HFF-Myc (cell line): Measurements from ENCODE around the gene CRELD2.

Source experiments
- DNase-seq: peaks from one replicate; pipeline ENCODE4 v3.0.0-alpha.2; 2011; ENCODE audit warnings: low read depth; ENCODE audit errors: extremely low read depth
- H3K4me3 ChIP-seq: replicated peaks from 2 replicates; pipeline ENCODE4 v1.5.1; 2011; ENCODE audit warnings: low read depth, mild to moderate bottlenecking, control low read depth, low read length
- CTCF ChIP-seq: IDR thresholded peaks from 2 replicates; pipeline ENCODE4 v1.5.1; 2012; ENCODE audit warnings: mild to moderate bottlenecking, low read depth, low read length, control low read depth; ENCODE audit errors: missing control alignments

CRELD2 gene

GRCh38 chr22:49962751-49963646, 44.6 kb downstream of the CRELD2 start:
- DNase-seq = no peak
- no peak for TF ChIP-seq CTCF
- H3K4me3 ChIP-seq = peak overlapping the region; percentile 82

- no peak for DNase-seq
- no peak for TF ChIP-seq CTCF
- peak overlapping the region; percentile 82 for H3K4me3 ChIP-seq
Measured at GRCh38 chr22:49963647-49964026, 45.2 kb downstream of the CRELD2 start.

GRCh38 chr22:49964136-49965090, 46.0 kb downstream of the CRELD2 start:
- TF ChIP-seq CTCF = no peak
- peak overlapping the region; percentile 2; the same call in 1 of the 2 replicates for H3K4me3 ChIP-seq
- DNase-seq = no peak

GRCh38 chr22:49965091-49966040, 46.9 kb downstream of the CRELD2 start:
- no peak overlapping the region for H3K4me3 ChIP-seq
- TF ChIP-seq CTCF = no peak
- no peak for DNase-seq

- H3K4me3 ChIP-seq = no peak overlapping the region
- no peak for DNase-seq
- no peak for TF ChIP-seq CTCF
Measured at GRCh38 chr22:49966041-49966773, 47.8 kb downstream of the CRELD2 start.
